ENCODE measurements around the gene P2RY2.

GRCh38 chr11:73203322-73203721, 14.8 kb upstream of the P2RY2 start:
- no peak for TF ChIP-seq CTCF (IDR thresholded peaks at IDR 0.05)
- no peak for TF ChIP-seq POLR2A (IDR thresholded peaks at IDR 0.05)
- TF ChIP-seq EP300 (IDR thresholded peaks at IDR 0.05): no peak

Data from tibial nerve (tissue), 4 donors.